Measurements from ENCODE around the gene HHAT. TPM values are rescaled to one million over a fixed set of nuclear protein-coding genes. Genes with fewer than 3 reads are reported as not detected.

HHAT gene
- total and polyA plus RNA-seq, 7 donors, result 0.11 to 0.64 (median 0.16) TPM

DNA sequence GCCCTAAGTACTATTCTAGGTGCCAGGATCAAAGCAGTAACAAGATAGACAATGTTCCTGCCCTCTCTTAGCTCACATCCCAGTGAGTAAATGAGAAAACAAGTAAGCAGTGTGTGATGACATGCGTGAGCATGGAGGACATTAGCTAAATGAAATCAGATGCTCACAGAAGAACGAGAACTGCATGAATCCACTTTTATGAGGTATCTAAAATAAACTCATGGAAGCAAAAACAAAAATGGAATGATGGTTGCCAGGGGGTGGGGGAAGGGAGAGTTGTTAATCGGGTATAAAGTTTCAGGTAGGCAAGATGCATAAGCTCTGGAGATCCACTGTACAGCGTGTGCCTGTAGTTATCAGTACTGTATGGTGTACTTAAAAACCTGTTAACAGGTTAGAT is 195.1 kb downstream of the HHAT start:
- TF ChIP-seq, protein P1, sequence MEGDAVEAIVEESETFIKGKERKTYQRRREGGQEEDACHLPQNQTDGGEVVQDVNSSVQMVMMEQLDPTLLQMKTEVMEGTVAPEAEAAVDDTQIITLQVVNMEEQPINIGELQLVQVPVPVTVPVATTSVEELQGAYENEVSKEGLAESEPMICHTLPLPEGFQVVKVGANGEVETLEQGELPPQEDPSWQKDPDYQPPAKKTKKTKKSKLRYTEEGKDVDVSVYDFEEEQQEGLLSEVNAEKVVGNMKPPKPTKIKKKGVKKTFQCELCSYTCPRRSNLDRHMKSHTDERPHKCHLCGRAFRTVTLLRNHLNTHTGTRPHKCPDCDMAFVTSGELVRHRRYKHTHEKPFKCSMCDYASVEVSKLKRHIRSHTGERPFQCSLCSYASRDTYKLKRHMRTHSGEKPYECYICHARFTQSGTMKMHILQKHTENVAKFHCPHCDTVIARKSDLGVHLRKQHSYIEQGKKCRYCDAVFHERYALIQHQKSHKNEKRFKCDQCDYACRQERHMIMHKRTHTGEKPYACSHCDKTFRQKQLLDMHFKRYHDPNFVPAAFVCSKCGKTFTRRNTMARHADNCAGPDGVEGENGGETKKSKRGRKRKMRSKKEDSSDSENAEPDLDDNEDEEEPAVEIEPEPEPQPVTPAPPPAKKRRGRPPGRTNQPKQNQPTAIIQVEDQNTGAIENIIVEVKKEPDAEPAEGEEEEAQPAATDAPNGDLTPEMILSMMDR (IDR thresholded peaks at IDR 0.05), result no peak
- no peak for ATAC-seq
- no peaks in the 10 kb centered on the region for H3K9me3 ChIP-seq

DNA sequence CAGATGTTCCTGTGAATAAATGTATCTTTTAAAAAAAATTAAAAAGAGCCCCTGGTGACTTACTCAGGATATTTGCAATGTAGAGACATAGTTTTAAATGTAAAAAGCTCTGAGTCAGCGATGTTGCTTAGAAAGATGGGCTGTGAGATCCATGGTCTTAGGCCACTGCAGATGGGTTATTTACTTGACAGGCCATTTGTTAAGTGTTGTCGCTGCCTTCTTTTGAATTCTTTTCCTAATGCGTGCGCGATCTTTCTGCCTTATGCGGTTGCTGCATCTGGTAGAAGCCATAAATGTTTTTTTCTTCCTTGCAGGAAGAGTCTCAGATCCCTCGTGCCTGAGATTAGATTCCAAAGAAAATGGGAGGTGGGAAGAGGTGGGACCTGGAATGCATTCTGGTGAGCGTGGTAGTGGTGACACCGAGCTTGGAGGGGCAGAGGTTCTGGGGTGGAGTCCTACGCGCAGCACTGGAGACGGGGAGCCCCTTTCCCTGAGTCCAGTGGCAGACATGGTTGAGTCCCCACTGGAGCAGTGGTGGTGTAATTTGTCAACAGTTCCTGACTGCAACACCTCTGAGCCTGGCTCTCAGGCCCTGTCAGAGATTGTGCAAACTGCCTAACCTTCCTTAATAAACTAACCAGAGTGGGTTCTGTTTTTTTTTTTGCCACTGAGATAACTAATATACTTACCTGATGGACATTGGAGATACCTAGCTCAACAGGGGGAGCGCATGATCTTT is 197.2 kb downstream of the HHAT start:
- 70 to 76% (median 74%) methylated on average over 13 of the region's 13 CpGs for WGBS, 3 donors
- no peaks in the 10 kb centered on the region for H3K27me3 ChIP-seq (ENCODE audit: insufficient read depth in 3 of 3, low read length in 2 of 3)
- no peaks in the 10 kb centered on the region for H3K9me3 ChIP-seq
- H3K4me3 ChIP-seq, result no peak overlapping the region
- TF ChIP-seq, protein P1 (IDR thresholded peaks at IDR 0.05), result no peak
- no peak overlapping the region for H3K27ac ChIP-seq
- no peak for ATAC-seq
- DNase-seq, result no peak
- H3K4me1 ChIP-seq, result no peaks in the 10 kb centered on the region
- intact Hi-C loops (cut with DNase I), result no loop called here
- no peaks in the 10 kb centered on the region for H3K36me3 ChIP-seq (ENCODE audit: insufficient read depth in 1 of 2, low read depth in 1 of 2)

More for the DNA sequence above, 195.1 kb downstream of the HHAT start:
- Histone ChIP-seq H3K27me3 (ENCODE audit: insufficient read depth in 3 of 3, low read length in 2 of 3) (no peaks in the 10 kb centered on the region), H3K36me3 (ENCODE audit: insufficient read depth in 1 of 2, low read depth in 1 of 2) (no peaks in the 10 kb centered on the region), H3K4me1 (no peaks in the 10 kb centered on the region), H3K4me3 (no peak overlapping the region), H3K27ac (no peak overlapping the region)
- DNase-seq, result no peak
- intact Hi-C loops (cut with DNase I), result no loop called here
- WGBS, 3 donors, result 60 to 69% (median 62%) methylated on average over 4 of the region's 4 CpGs

DNA sequence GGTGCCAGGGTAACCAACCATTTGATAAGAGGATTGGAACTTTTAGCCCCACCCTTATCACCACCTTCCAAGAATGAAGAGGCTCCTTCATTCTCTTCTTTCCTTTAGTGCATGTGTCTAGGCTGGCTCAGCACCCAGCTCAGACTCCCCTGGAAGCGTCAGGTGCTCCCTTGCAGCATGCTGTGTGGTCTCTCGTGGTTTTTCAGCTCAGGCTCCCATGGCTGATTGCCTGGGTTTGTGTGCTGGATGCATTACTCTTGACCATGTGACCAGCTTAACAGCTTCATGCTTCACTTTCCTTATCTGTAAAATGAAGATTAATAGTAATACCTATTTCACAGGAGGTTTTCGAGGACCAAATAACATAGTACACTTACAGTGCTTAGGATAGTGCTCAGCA is 198.4 kb downstream of the HHAT start:
- 56 to 73% (median 69%) methylated on average over 3 of the region's 3 CpGs for WGBS, 3 donors
- TF ChIP-seq, protein P1 (IDR thresholded peaks at IDR 0.05), result no peak
- Histone ChIP-seq H3K4me1 (no peaks in the 10 kb centered on the region), H3K27ac (no peak overlapping the region), H3K27me3 (ENCODE audit: insufficient read depth in 3 of 3, low read length in 2 of 3) (no peaks in the 10 kb centered on the region), H3K36me3 (ENCODE audit: insufficient read depth in 1 of 2, low read depth in 1 of 2) (no peaks in the 10 kb centered on the region), H3K4me3 (no peak overlapping the region), H3K9me3 (no peaks in the 10 kb centered on the region)
- ATAC-seq (no peak), DNase-seq (no peak)
- intact Hi-C loops (cut with DNase I), result no loop called here

DNA sequence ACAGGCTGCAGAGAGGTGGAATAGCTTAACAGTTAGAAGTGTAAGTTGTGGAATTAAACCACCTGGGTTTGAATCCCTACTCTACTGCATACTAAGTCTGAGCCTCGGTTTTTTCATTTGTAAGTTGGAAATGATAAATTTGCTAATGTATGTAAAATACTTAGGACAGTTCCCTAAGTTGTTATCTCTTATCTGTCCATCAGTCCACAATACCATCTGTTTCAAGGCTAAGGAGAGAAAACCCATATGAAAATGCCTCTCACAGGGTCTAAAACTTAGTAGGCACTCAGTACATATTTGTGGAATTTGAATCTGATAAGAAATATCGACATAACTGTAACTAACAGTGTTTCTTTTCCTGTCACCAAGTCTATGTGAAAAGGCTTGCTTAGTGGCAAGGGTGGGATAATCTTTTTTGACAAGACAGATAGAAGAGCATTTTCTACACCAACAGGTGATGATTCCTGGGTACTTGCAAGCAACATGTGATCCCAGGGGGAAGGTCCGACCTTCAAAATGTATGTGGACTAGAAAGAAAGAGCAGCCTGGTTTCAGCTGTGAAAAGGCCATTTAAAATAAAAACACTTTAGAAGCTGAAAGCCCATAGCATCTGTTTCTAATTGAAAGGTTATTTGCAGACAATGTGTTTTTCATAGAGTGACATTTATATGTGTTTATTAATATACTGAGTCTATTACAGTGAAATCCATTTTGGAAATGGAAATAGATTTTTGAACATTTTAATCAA is 202.9 kb downstream of the HHAT start:
- Histone ChIP-seq H3K9me3 (no peaks in the 10 kb centered on the region), H3K27me3 (ENCODE audit: insufficient read depth in 3 of 3, low read length in 2 of 3) (no peaks in the 10 kb centered on the region), H3K4me3 (no peak overlapping the region), H3K36me3 (ENCODE audit: insufficient read depth in 1 of 2, low read depth in 1 of 2) (no peaks in the 10 kb centered on the region), H3K27ac (no peak overlapping the region), H3K4me1 (no peaks in the 10 kb centered on the region)
- no peak for DNase-seq
- TF ChIP-seq, protein P1 (IDR thresholded peaks at IDR 0.05), result no peak
- intact Hi-C loops (cut with DNase I), result no loop called here
- no peak for ATAC-seq
- 55 to 62% (median 61%) methylated on average over 3 of the region's 3 CpGs for WGBS, 3 donors
